ENCODE data around the gene NRCAM.
"Not testable (repeated sequence)": the region's sequence is repeated elsewhere in the genome, so short reads cannot be mapped to it uniquely, and the experiment has no call there.

The NRCAM gene

DNA sequence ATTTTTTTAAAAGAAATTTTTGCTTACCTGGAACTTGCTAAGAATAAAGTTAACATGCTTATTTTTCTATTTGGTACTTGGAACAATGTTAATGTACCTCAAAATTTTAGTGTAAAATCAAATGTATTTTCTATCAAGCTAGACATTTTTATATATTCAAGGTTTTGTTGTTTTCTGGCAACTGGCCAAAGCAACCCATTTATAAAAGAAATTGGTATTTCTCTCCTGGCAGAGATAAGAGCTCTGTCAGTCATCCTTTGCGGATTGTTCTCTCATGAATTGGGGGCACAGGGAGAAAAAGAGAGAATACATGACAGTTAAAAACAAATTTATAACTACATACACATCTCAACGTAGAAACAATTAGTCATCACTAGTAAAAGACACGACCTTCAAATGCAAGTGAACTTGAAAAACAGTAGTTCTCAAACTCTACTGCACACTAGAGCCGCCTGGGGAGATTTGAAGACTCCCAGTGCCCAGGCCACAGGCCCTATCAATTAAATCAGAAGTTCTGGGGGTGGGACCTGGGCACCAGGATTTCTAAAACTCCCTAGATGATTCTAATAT lies 173.7 kb downstream of the NRCAM start:
- Histone ChIP-seq H3K27ac (ENCODE audit: low read depth, low read length) (peak overlapping the region; percentile 15; the same call in 1 of the 2 replicates), H3K79me2 (ENCODE audit: control insufficient read depth, insufficient read depth, low read length, unreplicated experiment) (no peaks in the 10 kb centered on the region), H3K36me3 (ENCODE audit: insufficient read depth, low read length) (no peaks in the 10 kb centered on the region), H3K4me1 (ENCODE audit: control insufficient read depth, insufficient read depth, low read length, unreplicated experiment) (peaks cover 13% of the 10 kb centered on the region), H3K27me3 (ENCODE audit: insufficient read depth, low read length) (no peaks in the 10 kb centered on the region), H2AFZ (ENCODE audit: low read length, unreplicated experiment) (no peak overlapping the region), H3K4me3 (ENCODE audit: low read depth, low read length) (no peak overlapping the region)

DNA sequence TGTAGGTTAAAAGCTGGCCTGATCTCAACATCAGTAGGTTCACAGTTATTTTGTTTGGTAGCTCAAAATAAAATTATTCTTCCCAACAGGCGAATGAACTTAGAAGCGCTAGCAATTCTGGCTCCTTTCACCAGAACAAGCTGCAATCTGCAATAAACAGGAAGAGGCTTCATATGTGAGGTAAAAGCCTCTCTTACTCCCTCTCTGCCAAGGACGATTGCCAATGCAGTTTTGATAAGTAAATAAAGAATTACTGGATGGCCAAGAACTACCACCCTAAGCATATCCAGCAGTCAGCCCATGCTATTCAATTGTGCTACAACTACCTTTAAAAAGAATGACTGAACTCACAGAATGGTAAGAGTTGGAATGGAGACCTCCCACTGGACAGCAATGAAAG lies 176.1 kb downstream of the NRCAM start:
- Histone ChIP-seq H3K79me2 (ENCODE audit: control insufficient read depth, insufficient read depth, low read length, unreplicated experiment) (no peaks in the 10 kb centered on the region), H3K27me3 (ENCODE audit: insufficient read depth, low read length) (no peaks in the 10 kb centered on the region), H2AFZ (ENCODE audit: low read length, unreplicated experiment) (no peak overlapping the region), H3K4me1 (ENCODE audit: control insufficient read depth, insufficient read depth, low read length, unreplicated experiment) (peaks cover 13% of the 10 kb centered on the region), H3K27ac (ENCODE audit: low read depth, low read length) (no peak overlapping the region), H3K36me3 (ENCODE audit: insufficient read depth, low read length) (no peaks in the 10 kb centered on the region), H3K4me3 (ENCODE audit: low read depth, low read length) (no peak overlapping the region)

DNA sequence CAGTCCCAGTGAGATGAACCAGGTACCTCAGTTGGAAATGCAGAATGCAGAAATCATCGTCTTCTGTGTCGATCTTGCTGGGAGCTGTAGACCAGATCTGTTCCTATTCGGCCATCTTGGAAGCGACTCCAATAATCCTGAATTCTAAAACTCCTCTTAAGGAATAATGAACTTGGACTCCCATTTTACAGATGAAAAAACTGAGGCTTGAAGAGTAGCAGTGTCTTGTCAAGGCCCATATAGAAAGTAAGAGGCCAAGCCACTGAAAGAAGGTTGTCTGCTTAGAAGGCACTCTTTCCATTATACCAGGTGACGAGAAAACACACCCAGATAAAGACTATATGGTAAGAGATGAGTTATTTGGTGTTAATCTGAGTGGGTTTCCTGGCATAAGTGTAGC lies 177.5 kb downstream of the NRCAM start:
- Histone ChIP-seq H3K4me3 (ENCODE audit: low read depth, low read length) (no peak overlapping the region), H3K4me1 (ENCODE audit: control insufficient read depth, insufficient read depth, low read length, unreplicated experiment) (peaks cover 13% of the 10 kb centered on the region), H3K36me3 (ENCODE audit: insufficient read depth, low read length) (no peaks in the 10 kb centered on the region), H3K27ac (ENCODE audit: low read depth, low read length) (no peak overlapping the region), H3K27me3 (ENCODE audit: insufficient read depth, low read length) (no peaks in the 10 kb centered on the region), H3K79me2 (ENCODE audit: control insufficient read depth, insufficient read depth, low read length, unreplicated experiment) (no peaks in the 10 kb centered on the region), H2AFZ (ENCODE audit: low read length, unreplicated experiment) (no peak overlapping the region)

DNA sequence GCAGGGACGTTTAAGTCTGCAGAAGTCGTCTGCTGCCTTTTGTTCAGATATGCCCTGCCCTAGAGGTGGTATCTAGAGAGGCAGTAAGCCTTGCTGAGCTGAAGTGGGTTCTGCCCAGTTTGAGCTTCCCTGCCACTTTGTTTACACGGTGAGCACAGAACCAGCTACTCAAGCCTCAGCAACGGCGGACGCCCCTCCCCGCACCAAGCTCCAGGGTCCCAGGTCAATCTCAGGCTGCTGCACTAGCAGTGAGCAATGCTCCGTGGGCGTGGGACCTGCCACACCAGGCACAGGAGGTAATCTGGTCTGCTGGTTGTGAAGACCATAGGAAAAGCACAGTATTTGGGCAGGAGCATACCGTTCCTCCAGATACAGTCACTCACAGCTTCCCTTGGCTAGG lies 178.0 kb downstream of the NRCAM start:
- Histone ChIP-seq H3K27me3 (ENCODE audit: insufficient read depth, low read length) (no peaks in the 10 kb centered on the region), H2AFZ (ENCODE audit: low read length, unreplicated experiment) (no peak overlapping the region), H3K79me2 (ENCODE audit: control insufficient read depth, insufficient read depth, low read length, unreplicated experiment) (no peaks in the 10 kb centered on the region), H3K36me3 (ENCODE audit: insufficient read depth, low read length) (no peaks in the 10 kb centered on the region), H3K4me3 (ENCODE audit: low read depth, low read length) (no peak overlapping the region), H3K4me1 (ENCODE audit: control insufficient read depth, insufficient read depth, low read length, unreplicated experiment) (peaks cover 11% of the 10 kb centered on the region), H3K27ac (ENCODE audit: low read depth, low read length) (no peak overlapping the region)

DNA sequence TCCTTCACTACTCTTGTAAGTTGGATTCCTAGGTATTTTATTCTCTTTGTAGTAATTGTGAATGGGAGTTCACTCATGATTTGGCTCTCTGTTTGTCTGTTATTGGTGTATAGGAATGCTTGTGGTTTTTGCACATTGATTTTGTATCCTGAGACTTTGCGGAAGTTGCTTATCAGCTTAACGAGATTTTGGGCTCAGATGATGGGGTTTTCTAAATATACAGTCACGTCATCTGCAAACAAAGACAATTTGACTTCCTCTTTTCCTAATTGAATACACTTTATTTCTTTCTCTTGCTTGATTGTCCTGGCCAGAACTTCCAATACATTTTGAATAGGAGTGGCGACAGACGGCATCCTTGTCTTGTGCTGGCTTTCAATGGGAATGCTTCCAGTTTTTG lies 181.8 kb downstream of the NRCAM start:
- not testable (repeated sequence) for H2AFZ ChIP-seq (ENCODE audit: low read length, unreplicated experiment); H3K27me3 ChIP-seq (ENCODE audit: insufficient read depth, low read length); H3K27ac ChIP-seq (ENCODE audit: low read depth, low read length); H3K4me1 ChIP-seq (ENCODE audit: control insufficient read depth, insufficient read depth, low read length, unreplicated experiment); H3K36me3 ChIP-seq (ENCODE audit: insufficient read depth, low read length); H3K79me2 ChIP-seq (ENCODE audit: control insufficient read depth, insufficient read depth, low read length, unreplicated experiment); H3K4me3 ChIP-seq (ENCODE audit: low read depth, low read length)

DNA sequence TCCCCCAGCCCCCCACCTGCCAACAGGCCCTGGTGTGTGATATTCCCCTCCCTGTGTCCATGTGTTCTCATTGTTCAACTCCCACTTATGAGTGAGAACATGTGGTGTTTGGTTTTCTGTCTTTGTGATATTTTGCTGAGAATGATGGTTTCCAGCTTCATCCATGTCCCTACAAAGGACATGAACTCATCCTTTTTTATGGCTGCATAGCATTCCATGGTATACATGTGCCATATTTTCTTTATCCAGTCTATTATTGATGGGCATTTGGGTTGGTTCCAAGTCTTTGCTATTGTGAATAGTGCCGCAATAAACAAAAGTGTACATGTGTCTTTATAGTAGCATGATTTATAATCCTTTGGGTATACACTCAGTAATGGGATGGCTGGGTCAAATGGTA lies 183.3 kb downstream of the NRCAM start:
- H3K79me2 ChIP-seq (ENCODE audit: control insufficient read depth, insufficient read depth, low read length, unreplicated experiment); H3K4me1 ChIP-seq (ENCODE audit: control insufficient read depth, insufficient read depth, low read length, unreplicated experiment); H3K27me3 ChIP-seq (ENCODE audit: insufficient read depth, low read length); H3K4me3 ChIP-seq (ENCODE audit: low read depth, low read length); H3K36me3 ChIP-seq (ENCODE audit: insufficient read depth, low read length); H3K27ac ChIP-seq (ENCODE audit: low read depth, low read length); H2AFZ ChIP-seq (ENCODE audit: low read length, unreplicated experiment): not testable (repeated sequence)

DNA sequence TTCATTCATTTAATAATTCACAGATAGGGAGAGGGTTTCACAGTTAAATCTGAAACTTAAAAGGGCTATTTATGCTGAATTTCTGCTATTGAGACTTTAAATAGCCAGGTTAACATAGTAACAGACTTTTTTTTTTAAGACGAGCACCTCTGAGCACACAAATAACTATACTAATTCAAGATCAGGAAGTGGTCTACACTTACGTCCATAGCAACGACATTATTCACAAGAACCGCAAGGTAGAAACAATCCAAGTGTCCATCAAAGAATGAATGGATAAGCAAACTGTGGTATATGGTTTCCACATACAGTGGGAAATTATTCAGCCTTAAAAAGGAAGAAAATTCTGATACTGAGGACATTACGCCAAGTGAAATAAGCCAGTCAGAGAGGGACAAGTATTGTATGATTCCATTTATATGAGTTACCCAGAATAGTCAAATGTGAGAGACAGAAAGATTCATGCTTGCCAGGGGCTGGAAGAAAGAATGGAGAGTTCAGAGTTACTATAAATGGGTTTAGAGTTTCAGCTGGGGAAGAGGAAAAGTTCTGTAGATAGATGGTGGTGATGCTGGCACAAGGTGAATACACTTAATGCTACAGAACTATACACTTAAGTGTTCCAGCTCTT lies 185.7 kb downstream of the NRCAM start:
- Histone ChIP-seq H3K79me2 (ENCODE audit: control insufficient read depth, insufficient read depth, low read length, unreplicated experiment) (no peaks in the 10 kb centered on the region), H3K4me3 (ENCODE audit: low read depth, low read length) (no peak overlapping the region), H3K27me3 (ENCODE audit: insufficient read depth, low read length) (no peaks in the 10 kb centered on the region), H3K4me1 (ENCODE audit: control insufficient read depth, insufficient read depth, low read length, unreplicated experiment) (peaks cover 11% of the 10 kb centered on the region), H2AFZ (ENCODE audit: low read length, unreplicated experiment) (no peak overlapping the region), H3K27ac (ENCODE audit: low read depth, low read length) (no peak overlapping the region), H3K36me3 (ENCODE audit: insufficient read depth, low read length) (no peaks in the 10 kb centered on the region)

DNA sequence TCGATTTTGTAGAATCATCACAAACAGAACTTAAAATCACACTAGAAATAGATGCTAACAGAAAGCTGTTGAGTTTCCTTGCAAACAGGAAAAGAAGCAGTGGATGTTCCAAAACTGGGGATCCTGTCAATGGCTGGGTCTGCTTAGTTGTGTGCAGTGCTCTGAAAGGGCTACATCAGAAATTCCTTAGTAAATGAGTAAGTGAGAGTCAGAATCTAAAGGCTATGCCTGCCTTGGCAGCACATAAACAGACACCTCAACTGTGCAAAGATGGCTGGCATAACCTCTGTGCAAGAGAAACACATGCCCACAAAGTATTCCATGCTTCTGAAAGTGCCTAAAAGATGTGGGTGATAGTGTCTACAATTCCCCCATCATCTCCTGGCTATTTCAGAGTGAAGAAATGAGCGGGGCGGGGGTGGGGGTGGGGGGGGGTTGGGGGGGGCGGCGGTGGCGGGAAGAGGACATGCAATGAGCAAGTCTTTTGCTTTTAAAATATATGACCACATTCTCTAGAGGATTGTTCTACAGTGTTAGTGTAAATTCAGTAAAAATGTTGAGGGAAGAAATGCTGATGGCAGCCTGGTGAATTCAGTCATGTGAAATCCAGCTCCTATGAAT lies 187.9 kb downstream of the NRCAM start:
- H3K36me3 ChIP-seq (ENCODE audit: insufficient read depth, low read length), result no peaks in the 10 kb centered on the region
- no peak overlapping the region for H2AFZ ChIP-seq (ENCODE audit: low read length, unreplicated experiment)
- H3K79me2 ChIP-seq (ENCODE audit: control insufficient read depth, insufficient read depth, low read length, unreplicated experiment), result no peaks in the 10 kb centered on the region
- peaks cover 11% of the 10 kb centered on the region for H3K4me1 ChIP-seq (ENCODE audit: control insufficient read depth, insufficient read depth, low read length, unreplicated experiment)
- no peak overlapping the region for H3K4me3 ChIP-seq (ENCODE audit: low read depth, low read length)
- no peaks in the 10 kb centered on the region for H3K27me3 ChIP-seq (ENCODE audit: insufficient read depth, low read length)
- H3K27ac ChIP-seq (ENCODE audit: low read depth, low read length), result no peak overlapping the region

DNA sequence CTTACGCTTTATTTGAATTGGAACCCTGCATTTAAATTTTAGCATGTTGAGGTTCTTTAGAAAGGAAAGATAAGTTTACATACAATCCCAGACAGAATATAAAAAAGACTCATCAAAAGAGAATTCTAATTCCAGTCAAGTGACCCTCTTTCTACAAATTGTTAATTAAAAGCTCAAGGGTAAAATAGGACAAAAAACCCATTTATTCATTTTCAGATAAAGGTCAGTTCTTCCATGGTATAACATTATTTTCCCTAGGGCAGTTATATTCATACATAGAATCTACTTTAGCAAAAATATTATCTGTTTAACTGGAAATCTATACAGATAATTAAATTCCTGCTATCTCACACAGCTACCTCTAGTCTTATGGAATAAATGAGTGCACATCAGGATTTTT lies 188.6 kb downstream of the NRCAM start:
- Histone ChIP-seq H2AFZ (ENCODE audit: low read length, unreplicated experiment) (no peak overlapping the region), H3K4me1 (ENCODE audit: control insufficient read depth, insufficient read depth, low read length, unreplicated experiment) (peaks cover 11% of the 10 kb centered on the region), H3K36me3 (ENCODE audit: insufficient read depth, low read length) (no peaks in the 10 kb centered on the region), H3K27me3 (ENCODE audit: insufficient read depth, low read length) (no peaks in the 10 kb centered on the region), H3K27ac (ENCODE audit: low read depth, low read length) (no peak overlapping the region), H3K4me3 (ENCODE audit: low read depth, low read length) (no peak overlapping the region), H3K79me2 (ENCODE audit: control insufficient read depth, insufficient read depth, low read length, unreplicated experiment) (no peaks in the 10 kb centered on the region)

DNA sequence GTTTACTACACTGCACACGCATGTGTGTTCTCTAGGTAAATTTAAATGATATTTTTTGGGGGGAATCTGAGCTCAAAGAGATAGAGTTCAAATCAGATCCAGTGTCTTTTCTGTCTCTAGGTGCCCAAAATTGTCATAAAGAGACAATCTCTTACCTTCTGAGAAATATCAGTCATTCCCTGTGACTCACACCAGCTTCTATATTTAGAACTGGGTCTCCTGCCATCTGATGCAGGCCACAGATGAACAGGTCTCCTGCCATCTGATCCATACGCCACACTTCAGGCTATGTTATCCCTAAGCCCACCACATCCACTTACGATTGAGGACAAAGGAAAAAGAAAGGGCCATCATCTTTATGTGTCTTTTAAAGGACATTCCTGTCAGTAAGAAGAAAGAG lies 189.7 kb downstream of the NRCAM start:
- Histone ChIP-seq H3K4me3 (ENCODE audit: low read depth, low read length) (no peak overlapping the region), H3K79me2 (ENCODE audit: control insufficient read depth, insufficient read depth, low read length, unreplicated experiment) (no peaks in the 10 kb centered on the region), H3K27me3 (ENCODE audit: insufficient read depth, low read length) (no peaks in the 10 kb centered on the region), H2AFZ (ENCODE audit: low read length, unreplicated experiment) (no peak overlapping the region), H3K27ac (ENCODE audit: low read depth, low read length) (no peak overlapping the region), H3K4me1 (ENCODE audit: control insufficient read depth, insufficient read depth, low read length, unreplicated experiment) (peaks cover 11% of the 10 kb centered on the region), H3K36me3 (ENCODE audit: insufficient read depth, low read length) (no peaks in the 10 kb centered on the region)

DNA sequence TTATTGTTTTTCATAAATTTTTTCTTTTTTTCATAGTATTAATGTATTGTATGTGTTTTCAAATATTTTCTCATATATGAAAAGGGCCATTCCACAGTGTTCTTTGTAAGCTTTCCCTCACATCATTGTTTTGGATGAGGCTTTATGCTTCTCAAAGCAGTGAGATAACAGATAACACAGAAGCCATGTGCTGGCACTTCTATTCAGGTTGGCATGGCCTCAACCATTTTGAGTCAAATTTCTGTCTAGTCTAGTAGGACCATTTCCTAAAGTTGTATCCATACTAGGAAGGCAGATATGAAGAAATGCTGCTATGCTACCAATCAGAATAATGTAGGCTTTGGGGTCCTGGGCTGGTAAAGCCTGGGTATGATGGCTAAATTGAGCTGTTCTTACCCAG lies 190.2 kb downstream of the NRCAM start:
- Histone ChIP-seq H3K27ac (ENCODE audit: low read depth, low read length) (no peak overlapping the region), H3K36me3 (ENCODE audit: insufficient read depth, low read length) (no peaks in the 10 kb centered on the region), H2AFZ (ENCODE audit: low read length, unreplicated experiment) (no peak overlapping the region), H3K4me1 (ENCODE audit: control insufficient read depth, insufficient read depth, low read length, unreplicated experiment) (peaks cover 11% of the 10 kb centered on the region), H3K4me3 (ENCODE audit: low read depth, low read length) (no peak overlapping the region), H3K27me3 (ENCODE audit: insufficient read depth, low read length) (no peaks in the 10 kb centered on the region), H3K79me2 (ENCODE audit: control insufficient read depth, insufficient read depth, low read length, unreplicated experiment) (no peaks in the 10 kb centered on the region)
